CMK (cell line): ENCODE results near the gene ATP8A2.

Experiments used
- DNase-seq: peaks from one replicate; pipeline ENCODE4 v3.0.0-alpha.2; 2010; ENCODE audit warnings: low read depth

ATP8A2 gene

DNA sequence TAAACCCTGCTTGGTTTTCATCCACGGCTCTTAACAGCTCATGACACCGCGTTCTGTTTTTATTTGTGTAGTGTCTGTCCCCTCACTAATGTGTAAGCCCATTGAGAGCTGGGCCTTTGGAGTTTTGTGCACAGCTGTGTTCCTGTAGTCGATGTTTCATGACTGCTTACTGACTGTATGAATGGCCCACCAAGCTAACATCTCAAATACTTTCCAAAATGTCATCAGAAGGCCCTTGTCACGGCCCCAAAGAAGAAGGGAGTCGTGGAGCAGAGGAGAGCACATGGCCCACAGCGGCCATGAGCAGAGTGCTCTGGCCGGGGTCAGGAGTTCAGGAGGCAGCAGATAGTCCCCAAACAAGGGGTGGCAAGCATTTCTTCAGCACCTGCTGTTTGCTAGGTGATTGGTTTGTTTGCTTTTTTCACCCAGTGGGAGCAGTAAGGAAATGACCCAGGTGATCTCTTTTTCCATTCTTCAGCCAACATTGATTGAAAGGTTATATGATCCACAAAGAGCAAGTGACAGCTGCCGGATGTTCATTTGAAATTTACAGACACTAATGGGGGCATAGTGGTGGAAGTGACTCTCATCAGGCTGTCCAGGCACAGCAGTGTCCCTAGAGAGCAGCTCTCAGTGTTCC lies 315.2 kb downstream of the ATP8A2 start:
- no peak for DNase-seq

DNA sequence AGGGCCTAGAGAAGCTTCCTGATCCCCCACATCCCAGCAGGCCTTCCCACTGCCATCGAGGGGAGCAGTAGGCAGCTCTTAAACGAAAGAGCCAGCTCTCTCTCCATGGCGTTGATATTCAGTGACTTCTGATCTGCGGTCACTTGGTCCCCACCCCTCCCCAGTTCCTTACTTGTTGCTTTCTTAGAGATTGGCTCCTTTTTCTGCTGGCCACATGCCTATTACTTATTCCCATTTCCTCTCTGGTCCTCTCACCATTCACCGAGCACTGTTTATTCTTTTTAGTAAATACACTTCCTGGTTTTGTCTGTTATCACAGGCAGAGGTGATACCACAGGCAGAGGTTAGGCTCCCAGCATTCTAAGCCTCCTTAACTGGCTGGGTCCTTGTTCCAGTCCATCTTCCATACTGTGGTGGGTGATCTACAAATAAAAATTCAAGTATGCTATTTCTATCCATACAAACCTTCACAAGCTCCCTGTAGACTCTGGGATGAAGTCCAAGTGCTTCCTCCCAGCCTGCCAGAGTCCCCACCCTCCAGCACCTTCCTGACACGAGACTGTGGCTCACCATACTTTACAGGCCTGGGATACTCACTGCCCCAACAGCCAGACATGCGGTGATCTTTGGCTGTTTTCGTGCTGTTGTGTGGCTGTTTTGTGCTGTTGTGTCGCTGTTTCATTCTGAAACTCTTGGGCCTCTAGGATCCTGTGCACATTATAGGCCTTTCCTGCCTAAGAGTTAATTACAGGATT lies 315.9 kb downstream of the ATP8A2 start:
- DNase-seq, result no peak

- no peak for DNase-seq
Observed at GRCh38 chr13:25688536-25688935, 316.8 kb downstream of the ATP8A2 start.

GRCh38 chr13:25689539-25689938 lies 317.8 kb downstream of the ATP8A2 start:
- no peak for DNase-seq

DNA sequence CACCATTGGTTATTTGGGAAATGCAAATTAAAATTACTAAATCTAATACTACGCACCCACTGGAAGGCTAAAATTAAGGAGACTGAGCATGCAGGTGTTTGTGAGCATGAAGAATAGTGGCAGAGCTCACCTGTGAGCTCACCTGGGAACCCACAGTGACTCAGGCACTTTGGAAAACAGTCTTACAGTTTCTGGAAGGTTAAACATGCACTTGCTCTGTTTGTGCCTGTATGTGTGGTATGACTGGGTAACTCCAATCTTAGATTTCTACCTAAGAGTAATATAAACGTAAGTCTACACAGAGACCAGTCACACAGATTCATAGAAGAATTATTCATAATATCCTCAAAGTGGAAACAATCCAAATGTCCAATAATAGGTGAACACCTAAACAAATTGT lies 318.8 kb downstream of the ATP8A2 start:
- DNase-seq, result no peak

- DNase-seq, result no peak
Observed at GRCh38 chr13:25691654-25692053, 319.9 kb downstream of the ATP8A2 start.

DNA sequence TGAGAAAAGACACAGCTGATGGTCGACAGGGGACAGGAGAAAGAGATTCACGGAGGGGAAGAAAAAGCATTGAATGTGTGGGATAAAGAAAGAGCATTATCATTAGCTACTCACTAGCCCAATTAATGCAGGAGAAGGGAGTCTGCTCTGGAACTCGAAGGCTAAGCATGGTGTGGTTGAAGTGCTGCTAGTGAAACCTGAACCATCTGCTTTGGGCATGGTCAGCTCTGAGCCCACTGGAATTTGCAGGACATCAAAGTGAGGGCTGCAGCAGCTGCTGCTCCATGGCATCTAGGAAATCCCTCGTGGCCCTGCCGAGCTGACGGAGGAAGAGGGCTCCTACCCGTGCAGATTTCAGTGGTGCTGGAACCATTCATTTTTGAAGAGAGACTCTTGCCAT lies 320.3 kb downstream of the ATP8A2 start:
- no peak for DNase-seq

- DNase-seq, result no peak
Observed at GRCh38 chr13:25699056-25699455, 327.3 kb downstream of the ATP8A2 start.

DNA sequence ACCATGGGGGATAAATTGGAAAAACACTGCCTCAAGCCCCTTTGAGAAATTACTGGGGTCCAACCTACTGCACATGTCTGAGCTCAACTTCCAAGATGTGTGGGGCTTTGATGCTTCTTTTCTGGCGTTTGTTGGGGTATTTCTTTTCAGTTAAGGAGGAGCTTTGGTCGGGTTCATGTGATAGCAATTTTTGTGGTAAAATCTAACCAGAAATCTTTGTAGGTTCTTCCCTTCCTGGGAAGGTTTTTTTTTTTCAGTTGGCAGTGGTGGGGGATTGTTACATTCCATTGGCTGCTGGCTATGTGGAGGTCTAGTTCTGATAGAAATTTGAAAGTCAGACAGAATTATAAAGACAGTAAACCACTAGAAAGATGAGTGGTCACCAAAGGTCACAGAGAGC lies 327.8 kb downstream of the ATP8A2 start:
- DNase-seq, result no peak

DNA sequence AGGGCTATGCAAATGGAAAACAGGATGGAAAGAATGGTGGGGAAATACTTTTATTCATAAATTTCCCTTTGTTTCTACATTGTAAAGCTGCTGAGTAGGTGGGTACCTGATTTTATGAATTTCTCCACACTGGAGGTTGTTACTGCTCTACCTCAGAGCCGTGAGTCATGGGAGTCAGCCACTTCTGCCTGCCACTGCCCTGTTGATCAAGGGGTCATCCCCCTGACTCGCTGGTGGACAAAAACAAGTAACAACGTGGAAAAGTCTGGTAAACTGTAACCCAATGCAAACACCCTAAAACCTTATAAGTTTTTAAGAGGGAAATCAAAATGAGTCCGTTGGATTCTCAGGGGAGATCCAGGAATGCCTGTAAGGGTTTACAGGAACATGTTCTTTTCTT lies 329.5 kb downstream of the ATP8A2 start:
- no peak for DNase-seq

DNA sequence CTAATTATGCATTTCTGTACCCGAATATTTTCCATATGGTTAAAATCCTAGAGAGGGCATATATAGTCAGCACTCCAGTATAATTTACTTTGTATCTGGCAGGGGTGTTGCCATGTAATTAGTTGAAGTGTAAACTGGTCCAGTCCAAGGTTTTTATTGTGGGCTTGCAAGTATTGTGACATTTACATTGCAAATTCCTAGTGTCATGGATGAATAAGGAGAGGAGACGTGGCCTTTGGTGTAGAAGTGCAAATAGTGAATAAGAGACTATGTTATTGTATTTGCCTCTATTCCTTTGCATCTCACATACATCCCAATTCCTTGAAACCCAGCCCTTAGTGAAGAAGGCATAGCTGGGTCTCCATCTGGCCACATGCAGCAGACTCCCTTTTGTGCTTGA lies 330.6 kb downstream of the ATP8A2 start:
- no peak for DNase-seq

DNA sequence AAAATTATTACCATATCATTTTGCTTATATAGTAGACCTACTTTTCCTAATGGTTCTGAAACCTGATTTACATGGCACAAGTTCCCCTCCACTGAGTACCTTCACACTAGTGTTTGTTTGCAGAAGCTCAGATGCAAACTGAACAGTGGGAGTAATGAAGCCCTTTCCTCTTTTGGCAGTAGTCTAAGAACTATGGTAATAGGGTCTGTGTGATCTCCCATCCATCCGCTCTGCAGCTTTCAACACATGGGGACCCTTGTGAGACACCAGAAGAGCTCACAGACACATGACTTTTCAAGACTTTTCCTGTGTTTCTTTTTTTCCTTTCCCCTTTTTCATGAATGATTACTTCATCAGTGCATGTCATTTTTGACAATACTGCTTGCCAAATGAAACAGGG lies 336.0 kb downstream of the ATP8A2 start:
- no peak for DNase-seq

DNA sequence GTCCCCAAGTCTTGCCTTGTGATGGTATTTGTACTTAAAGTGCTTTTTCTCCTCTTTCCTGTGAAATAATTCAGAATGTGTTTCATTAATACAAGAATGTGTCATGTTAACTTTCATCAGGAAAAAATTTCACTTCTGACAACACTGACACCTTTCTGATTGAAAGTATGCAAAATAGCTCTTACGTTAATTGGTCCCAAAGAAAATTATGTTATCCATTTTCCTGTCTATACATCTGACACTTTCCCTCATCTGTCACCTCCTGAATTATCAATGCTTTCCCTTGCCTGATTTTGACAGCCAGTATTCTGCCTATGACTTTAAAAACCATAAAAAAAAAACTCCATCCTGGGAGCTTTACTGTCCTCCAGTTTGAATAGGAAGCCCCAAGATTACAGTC lies 336.5 kb downstream of the ATP8A2 start:
- DNase-seq, result no peak

DNA sequence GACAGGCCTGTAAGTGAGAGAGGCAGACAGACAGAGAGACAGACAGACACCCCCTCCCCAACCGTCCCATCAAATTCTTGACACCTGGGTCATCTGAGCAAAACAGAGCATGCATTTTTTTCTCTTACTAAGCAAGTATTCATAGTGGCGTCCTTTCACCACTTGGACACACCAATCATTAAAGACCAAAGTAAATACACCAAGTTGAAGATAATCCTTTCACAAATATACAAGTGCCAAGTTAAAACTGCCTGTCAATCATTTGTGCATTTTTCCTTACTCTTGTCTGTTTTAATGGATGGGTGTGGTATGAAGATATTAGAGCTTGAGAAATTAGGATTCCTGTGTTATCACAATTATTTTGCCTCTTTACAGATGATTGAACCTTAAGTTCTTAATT lies 337.3 kb downstream of the ATP8A2 start:
- DNase-seq, result no peak

DNA sequence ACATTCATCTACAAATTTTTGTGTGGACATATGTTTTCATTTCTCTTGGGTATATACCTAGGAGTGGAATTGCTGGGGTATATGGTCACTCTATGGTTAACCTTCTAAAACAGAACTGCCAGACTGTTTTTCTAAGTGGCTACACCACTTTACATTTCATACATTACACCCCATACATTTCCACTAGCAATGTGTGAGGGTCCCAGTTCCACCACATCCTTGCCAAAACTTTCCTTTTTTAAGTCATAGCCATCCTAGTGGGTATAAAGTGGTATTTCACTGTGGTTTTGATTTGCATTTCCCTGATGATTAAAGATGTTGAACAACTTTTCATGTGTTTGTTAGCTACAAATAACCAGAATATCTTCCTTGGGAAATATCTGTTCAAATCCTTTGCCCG lies 344.0 kb downstream of the ATP8A2 start:
- no peak for DNase-seq

- peak; percentile 63 for DNase-seq
Observed at GRCh38 chr13:25717666-25718197, 346.0 kb downstream of the ATP8A2 start.

- no peak for DNase-seq
Observed at GRCh38 chr13:25719666-25720065, 347.9 kb downstream of the ATP8A2 start.

- DNase-seq, result no peak
Observed at GRCh38 chr13:25722893-25723292, 351.1 kb downstream of the ATP8A2 start.

- no peak for DNase-seq
Observed at GRCh38 chr13:25725104-25725503, 353.3 kb downstream of the ATP8A2 start.

- DNase-seq, result no peak
Observed at GRCh38 chr13:25727250-25727649, 355.5 kb downstream of the ATP8A2 start.

DNA sequence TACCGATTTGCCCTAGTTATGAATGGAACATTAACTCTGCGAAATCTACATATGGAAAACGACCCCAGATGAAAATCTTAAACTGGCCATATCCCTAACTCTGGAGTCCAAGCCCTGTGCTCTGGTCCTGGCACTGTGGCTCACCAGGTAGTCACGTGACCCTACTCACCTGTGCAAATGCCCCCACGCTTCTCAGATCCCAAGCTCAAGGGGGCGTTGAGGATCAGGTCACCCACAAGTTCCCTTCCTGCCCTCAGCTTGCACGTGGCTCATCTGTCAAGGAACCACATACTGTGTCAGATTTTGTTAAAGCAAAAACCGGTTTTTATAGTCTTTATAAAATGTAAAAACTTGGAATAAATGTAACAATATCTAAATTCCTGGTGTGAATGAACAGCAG lies 356.0 kb downstream of the ATP8A2 start:
- DNase-seq, result no peak

GRCh38 chr13:25729201-25729600 lies 357.4 kb downstream of the ATP8A2 start:
- DNase-seq, result no peak

DNA sequence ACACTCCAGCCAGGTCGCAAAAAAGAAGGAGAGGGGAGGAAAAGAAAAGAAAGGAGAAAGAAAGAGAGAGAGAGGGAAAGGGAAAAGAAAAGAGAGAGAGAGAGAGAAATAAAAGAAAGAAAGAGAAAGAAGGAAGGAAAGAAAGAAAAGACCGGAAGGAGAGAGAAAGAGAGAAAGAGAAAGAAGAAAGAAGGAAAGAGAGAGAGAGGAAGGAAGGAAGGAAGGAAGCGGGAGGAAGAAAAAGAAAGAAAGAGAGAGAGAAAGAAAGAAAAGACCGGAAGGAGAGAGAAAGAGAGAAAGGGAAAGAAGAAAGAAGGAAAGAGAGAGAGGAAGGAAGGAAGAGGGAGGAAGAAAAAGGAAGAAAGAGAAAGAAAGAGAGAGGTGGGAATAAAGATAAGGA lies 359.3 kb downstream of the ATP8A2 start:
- DNase-seq, result no peak

- no peak for DNase-seq
Observed at GRCh38 chr13:25731536-25731935, 359.8 kb downstream of the ATP8A2 start.
